WTC11 (cell line): ENCODE results near the gene RMND5B. TPM values are rescaled to one million over a fixed set of nuclear protein-coding genes. Genes with fewer than 3 reads are reported as not detected.

Experiments
- ATAC-seq: fragments of 200-7000 bp; cut with Tn5 transposase; 2 replicates; pipeline ENCODE4 v1.10.0; 2021; ENCODE audit warnings: mild to moderate bottlenecking, moderate library complexity
- CTCF ChIA-PET: fragments of 300-600 bp; sonication (Branson Sonifier 250); formaldehyde crosslinking; loops from one replicate; lab custom pipeline; 2021; ENCODE audit warnings: antibody characterized with exemption; lab: Charles Lee
- POLR2A ChIA-PET: fragments of 350-600 bp; sonication (Branson Sonifier 250); formaldehyde crosslinking; loops from one replicate; lab custom pipeline; 2021; ENCODE audit warnings: antibody characterized with exemption; lab: Charles Lee
- DNase-seq: peaks from one replicate; pipeline ENCODE4 v3.0.0; 2021; ENCODE audit warnings: low spot score
- H3K27ac Mint-ChIP-seq: 2 replicates; pipeline ENCODE4 v1.8.0; 2021; ENCODE audit warnings: mixed read lengths
- H3K27me3 Mint-ChIP-seq: 2 replicates; pipeline ENCODE4 v1.8.0; 2021; ENCODE audit warnings: low read depth, mild to moderate bottlenecking, moderate library complexity, mixed read lengths
- H3K36me3 Mint-ChIP-seq: 2 replicates; pipeline ENCODE4 v1.8.0; 2021; ENCODE audit warnings: mixed read lengths
- H3K4me1 Mint-ChIP-seq: 2 replicates; pipeline ENCODE4 v1.8.0; 2022; ENCODE audit warnings: mixed read lengths
- H3K4me3 Mint-ChIP-seq: 2 replicates; pipeline ENCODE4 v1.8.0; 2021; ENCODE audit warnings: mild to moderate bottlenecking, moderate library complexity, mixed read lengths
- H3K9me3 Mint-ChIP-seq: 2 replicates; pipeline ENCODE4 v1.8.0; 2021; ENCODE audit warnings: mixed read lengths
- ARID4B ChIP-seq: sonication (generic); formaldehyde crosslinking; IDR thresholded peaks from 2 replicates; pipeline ENCODE4 v1.8.0; 2023; ENCODE audit warnings: missing genetic modification reagents, mild to moderate bottlenecking, borderline replicate concordance
- CREM ChIP-seq: sonication (generic); formaldehyde crosslinking; IDR thresholded peaks from 2 replicates; pipeline ENCODE4 v1.8.1; 2022; ENCODE audit warnings: mild to moderate bottlenecking, missing genetic modification reagents, moderate library complexity
- E2F5 ChIP-seq: sonication (generic); formaldehyde crosslinking; IDR thresholded peaks from 2 replicates; pipeline ENCODE4 v1.8.1; 2022; ENCODE audit warnings: mild to moderate bottlenecking, moderate library complexity, missing genetic modification reagents
- GTF2I ChIP-seq: fragments of 250-450 bp; sonication (Bioruptor Pico); conservative IDR thresholded peaks from 2 replicates; pipeline ENCODE4 v1.4.0; 2021; ENCODE audit warnings: mild to moderate bottlenecking
- IRF2 ChIP-seq: sonication (generic); formaldehyde crosslinking; IDR thresholded peaks from 2 replicates; pipeline ENCODE4 v1.8.0; 2022; ENCODE audit warnings: low read depth, missing genetic modification reagents, borderline replicate concordance
- MYBL2 ChIP-seq: sonication (generic); formaldehyde crosslinking; IDR thresholded peaks from 2 replicates; pipeline ENCODE4 v1.8.1; 2023; ENCODE audit warnings: mild to moderate bottlenecking, moderate library complexity, missing genetic modification reagents
- NFE2L1 ChIP-seq: sonication (generic); formaldehyde crosslinking; IDR thresholded peaks from 2 replicates; pipeline ENCODE4 v1.8.1; 2023; ENCODE audit warnings: missing genetic modification reagents
- NFYB ChIP-seq: sonication (generic); formaldehyde crosslinking; conservative IDR thresholded peaks from 2 replicates; pipeline ENCODE4 v1.8.0; 2022; ENCODE audit warnings: low read depth, missing genetic modification reagents
- NR1H2 ChIP-seq: sonication (generic); formaldehyde crosslinking; IDR thresholded peaks from 2 replicates; pipeline ENCODE4 v1.9.0; 2021; ENCODE audit warnings: mild to moderate bottlenecking, moderate library complexity, missing genetic modification reagents
- OVOL2 ChIP-seq: fragments of 250-450 bp; sonication (Bioruptor Pico); IDR thresholded peaks from 2 replicates; pipeline ENCODE4 v1.9.0; 2021; ENCODE audit warnings: mild to moderate bottlenecking, borderline replicate concordance
- TEAD1 ChIP-seq: sonication (generic); formaldehyde crosslinking; IDR thresholded peaks from 2 replicates; pipeline ENCODE4 v1.8.0; 2022; ENCODE audit warnings: mild to moderate bottlenecking, missing genetic modification reagents
- ZNF138 ChIP-seq: sonication (generic); formaldehyde crosslinking; conservative IDR thresholded peaks from 2 replicates; pipeline ENCODE4 v1.8.1; 2022; ENCODE audit warnings: mild to moderate bottlenecking, moderate library complexity, missing genetic modification reagents
- ZNF219 ChIP-seq: sonication (generic); formaldehyde crosslinking; IDR thresholded peaks from 2 replicates; pipeline ENCODE4 v1.8.0; 2023; ENCODE audit warnings: missing genetic modification reagents, mild to moderate bottlenecking, borderline replicate concordance
- ZNF532 ChIP-seq: fragments of 250-450 bp; sonication (Bioruptor Pico); IDR thresholded peaks from 2 replicates; pipeline ENCODE4 v1.9.0; 2021; ENCODE audit warnings: mild to moderate bottlenecking, borderline replicate concordance
- total RNA-seq: library from RNA; stranded (reverse); gene quantifications from 3 replicates; pipeline ENCODE4 v1.2.3, GENCODE V29; 2021
- TF ChIP-seq, protein P1 (sequence below): sonication (generic); formaldehyde crosslinking; IDR thresholded peaks from 2 replicates; pipeline ENCODE4 v1.8.1; 2023; ENCODE audit warnings: mild to moderate bottlenecking, missing genetic modification reagents
- TF ChIP-seq, protein P2 (sequence below): sonication (generic); formaldehyde crosslinking; IDR thresholded peaks from 2 replicates; pipeline ENCODE4 v1.8.1; 2022; ENCODE audit warnings: low read depth, missing genetic modification reagents, borderline replicate concordance
- TF ChIP-seq, protein P3 (sequence below): fragments of 250-450 bp; sonication (Bioruptor Pico); IDR thresholded peaks from 2 replicates; pipeline ENCODE4 v1.8.0; 2021; ENCODE audit warnings: mild to moderate bottlenecking
- TF ChIP-seq, protein P4 (sequence below): sonication (generic); formaldehyde crosslinking; IDR thresholded peaks from 2 replicates; pipeline ENCODE4 v1.8.0; 2023; ENCODE audit warnings: mild to moderate bottlenecking, missing genetic modification reagents

RMND5B gene
- total RNA-seq, 1 experiment from 2014 or later, result 93.3 TPM

- DNase-seq (no peak), ATAC-seq (no peak)
- ChIA-PET CTCF (interaction anchor here (1.7 to 3.6 kb wide), 2 partner anchors 12 to 33 kb away, joined by 10 to 23 read pairs; no protein-coding TSS in a partner anchor), POLR2A (no interaction called here)
- Mint-ChIP-seq H3K9me3 (peaks cover 5% of the 10 kb centered on the region; the same call in 1 of the 2 replicates), H3K27me3 (no peaks in the 10 kb centered on the region), H3K36me3 (no peaks in the 10 kb centered on the region), H3K4me3 (no peak overlapping the region), H3K27ac (no peak overlapping the region), H3K4me1 (peaks cover 15% of the 10 kb centered on the region)
- no peak for TF ChIP-seq NFYB (CRISPR knock-in tag)
- TF ChIP-seq MYBL2 (CRISPR knock-in tag), result no peak
- no peak for TF ChIP-seq GTF2I
- TF ChIP-seq, protein P1, sequence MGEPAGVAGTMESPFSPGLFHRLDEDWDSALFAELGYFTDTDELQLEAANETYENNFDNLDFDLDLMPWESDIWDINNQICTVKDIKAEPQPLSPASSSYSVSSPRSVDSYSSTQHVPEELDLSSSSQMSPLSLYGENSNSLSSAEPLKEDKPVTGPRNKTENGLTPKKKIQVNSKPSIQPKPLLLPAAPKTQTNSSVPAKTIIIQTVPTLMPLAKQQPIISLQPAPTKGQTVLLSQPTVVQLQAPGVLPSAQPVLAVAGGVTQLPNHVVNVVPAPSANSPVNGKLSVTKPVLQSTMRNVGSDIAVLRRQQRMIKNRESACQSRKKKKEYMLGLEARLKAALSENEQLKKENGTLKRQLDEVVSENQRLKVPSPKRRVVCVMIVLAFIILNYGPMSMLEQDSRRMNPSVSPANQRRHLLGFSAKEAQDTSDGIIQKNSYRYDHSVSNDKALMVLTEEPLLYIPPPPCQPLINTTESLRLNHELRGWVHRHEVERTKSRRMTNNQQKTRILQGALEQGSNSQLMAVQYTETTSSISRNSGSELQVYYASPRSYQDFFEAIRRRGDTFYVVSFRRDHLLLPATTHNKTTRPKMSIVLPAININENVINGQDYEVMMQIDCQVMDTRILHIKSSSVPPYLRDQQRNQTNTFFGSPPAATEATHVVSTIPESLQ (CRISPR knock-in tag), result no peak
- TF ChIP-seq IRF2, result no peak
- TF ChIP-seq ZNF219 (CRISPR knock-in tag), result no peak
- TF ChIP-seq, protein P2, sequence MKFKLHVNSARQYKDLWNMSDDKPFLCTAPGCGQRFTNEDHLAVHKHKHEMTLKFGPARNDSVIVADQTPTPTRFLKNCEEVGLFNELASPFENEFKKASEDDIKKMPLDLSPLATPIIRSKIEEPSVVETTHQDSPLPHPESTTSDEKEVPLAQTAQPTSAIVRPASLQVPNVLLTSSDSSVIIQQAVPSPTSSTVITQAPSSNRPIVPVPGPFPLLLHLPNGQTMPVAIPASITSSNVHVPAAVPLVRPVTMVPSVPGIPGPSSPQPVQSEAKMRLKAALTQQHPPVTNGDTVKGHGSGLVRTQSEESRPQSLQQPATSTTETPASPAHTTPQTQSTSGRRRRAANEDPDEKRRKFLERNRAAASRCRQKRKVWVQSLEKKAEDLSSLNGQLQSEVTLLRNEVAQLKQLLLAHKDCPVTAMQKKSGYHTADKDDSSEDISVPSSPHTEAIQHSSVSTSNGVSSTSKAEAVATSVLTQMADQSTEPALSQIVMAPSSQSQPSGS, result no peak
- TF ChIP-seq, protein P3, sequence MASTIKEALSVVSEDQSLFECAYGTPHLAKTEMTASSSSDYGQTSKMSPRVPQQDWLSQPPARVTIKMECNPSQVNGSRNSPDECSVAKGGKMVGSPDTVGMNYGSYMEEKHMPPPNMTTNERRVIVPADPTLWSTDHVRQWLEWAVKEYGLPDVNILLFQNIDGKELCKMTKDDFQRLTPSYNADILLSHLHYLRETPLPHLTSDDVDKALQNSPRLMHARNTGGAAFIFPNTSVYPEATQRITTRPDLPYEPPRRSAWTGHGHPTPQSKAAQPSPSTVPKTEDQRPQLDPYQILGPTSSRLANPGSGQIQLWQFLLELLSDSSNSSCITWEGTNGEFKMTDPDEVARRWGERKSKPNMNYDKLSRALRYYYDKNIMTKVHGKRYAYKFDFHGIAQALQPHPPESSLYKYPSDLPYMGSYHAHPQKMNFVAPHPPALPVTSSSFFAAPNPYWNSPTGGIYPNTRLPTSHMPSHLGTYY (CRISPR knock-in tag), result no peak
- no peak for TF ChIP-seq CREM
- no peak for TF ChIP-seq TEAD1
- no peak for TF ChIP-seq E2F5 (CRISPR knock-in tag)
- no peak for TF ChIP-seq NR1H2 (CRISPR knock-in tag)
Measured at GRCh38 chr5:178108966-178109365, 21.8 kb upstream of the RMND5B start.

DNA sequence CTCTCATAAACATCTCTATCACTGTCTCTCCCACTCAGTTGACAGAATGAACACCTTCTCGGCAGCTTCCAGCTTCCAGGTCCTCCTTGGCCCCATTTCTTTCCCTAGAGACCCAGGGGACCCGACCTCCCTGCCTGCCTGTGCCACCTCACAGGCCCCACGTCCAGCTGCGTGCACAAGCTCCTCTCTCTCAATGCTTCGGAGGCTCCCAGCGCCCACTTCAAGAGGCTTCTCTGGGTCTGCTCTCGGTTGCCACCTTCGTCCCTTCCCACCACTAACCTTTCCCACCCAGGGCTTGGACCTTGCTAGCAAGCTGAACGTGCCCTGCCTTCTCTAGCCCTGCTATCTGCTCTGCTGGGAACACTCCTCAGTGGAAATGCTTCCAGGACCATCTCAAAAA lies 20.3 kb upstream of the RMND5B start:
- ChIA-PET POLR2A (interaction anchor here (1.2 kb wide), 1 partner anchor 32 kb away, joined by 4 read pairs; no protein-coding TSS in a partner anchor), CTCF (interaction anchor here (0.6 to 1.9 kb wide), 4 partner anchors 10 to 1328 kb away, joined by 4 to 8 read pairs (median 6); partner anchors contain the start of gene GRK6)
- DNase-seq (no peak), ATAC-seq (no peak)
- Mint-ChIP-seq H3K9me3 (peaks cover 5% of the 10 kb centered on the region; the same call in 1 of the 2 replicates), H3K4me1 (peaks cover 23% of the 10 kb centered on the region), H3K36me3 (no peaks in the 10 kb centered on the region), H3K4me3 (no peak overlapping the region), H3K27me3 (no peaks in the 10 kb centered on the region), H3K27ac (no peak overlapping the region; the same call in 1 of the 2 replicates)
- TF ChIP-seq ZNF138 (CRISPR knock-in tag) (no peak), ARID4B (no peak), OVOL2 (CRISPR knock-in tag) (no peak), ZNF532 (CRISPR knock-in tag) (no peak), NFE2L1 (CRISPR knock-in tag) (no peak)
- TF ChIP-seq, protein P4, sequence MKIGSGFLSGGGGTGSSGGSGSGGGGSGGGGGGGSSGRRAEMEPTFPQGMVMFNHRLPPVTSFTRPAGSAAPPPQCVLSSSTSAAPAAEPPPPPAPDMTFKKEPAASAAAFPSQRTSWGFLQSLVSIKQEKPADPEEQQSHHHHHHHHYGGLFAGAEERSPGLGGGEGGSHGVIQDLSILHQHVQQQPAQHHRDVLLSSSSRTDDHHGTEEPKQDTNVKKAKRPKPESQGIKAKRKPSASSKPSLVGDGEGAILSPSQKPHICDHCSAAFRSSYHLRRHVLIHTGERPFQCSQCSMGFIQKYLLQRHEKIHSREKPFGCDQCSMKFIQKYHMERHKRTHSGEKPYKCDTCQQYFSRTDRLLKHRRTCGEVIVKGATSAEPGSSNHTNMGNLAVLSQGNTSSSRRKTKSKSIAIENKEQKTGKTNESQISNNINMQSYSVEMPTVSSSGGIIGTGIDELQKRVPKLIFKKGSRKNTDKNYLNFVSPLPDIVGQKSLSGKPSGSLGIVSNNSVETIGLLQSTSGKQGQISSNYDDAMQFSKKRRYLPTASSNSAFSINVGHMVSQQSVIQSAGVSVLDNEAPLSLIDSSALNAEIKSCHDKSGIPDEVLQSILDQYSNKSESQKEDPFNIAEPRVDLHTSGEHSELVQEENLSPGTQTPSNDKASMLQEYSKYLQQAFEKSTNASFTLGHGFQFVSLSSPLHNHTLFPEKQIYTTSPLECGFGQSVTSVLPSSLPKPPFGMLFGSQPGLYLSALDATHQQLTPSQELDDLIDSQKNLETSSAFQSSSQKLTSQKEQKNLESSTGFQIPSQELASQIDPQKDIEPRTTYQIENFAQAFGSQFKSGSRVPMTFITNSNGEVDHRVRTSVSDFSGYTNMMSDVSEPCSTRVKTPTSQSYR, result no peak
